HCT116 (cell line): ENCODE results near the gene ZNF575. TPM values are rescaled to one million over a fixed set of nuclear protein-coding genes. Genes with fewer than 3 reads are reported as not detected.
"Not testable (repeated sequence)": the region's sequence is repeated elsewhere in the genome, so short reads cannot be mapped to it uniquely, and the experiment has no call there.

Experiments
- ATAC-seq: fragments of 200-7000 bp; cut with Tn5 transposase; 2 replicates; pipeline ENCODE4 v1.9.1; 2020; ENCODE audit warnings: mild to moderate bottlenecking, moderate library complexity
- BruUV-seq: library from RNA; stranded (reverse); fragments of 400-500 nt; replicated peaks from 2 replicates; lab custom pipeline; 2021; lab: Mats Ljungman, UMichigan
- CTCF ChIA-PET: fragments of 300-600 bp; sonication (Branson Sonifier 250); formaldehyde crosslinking; loops from one replicate; lab custom pipeline; 2021; ENCODE audit warnings: antibody characterized with exemption; lab: Charles Lee
- POLR2A ChIA-PET: fragments of 300-600, 350-600 bp; sonication (Branson Sonifier 250); formaldehyde crosslinking; loops from one replicate; lab custom pipeline; 2021; ENCODE audit warnings: antibody characterized with exemption; lab: Charles Lee
- RAD21 ChIA-PET, 2 experiments: fragments of 300-600 bp; sonication (Branson Sonifier 250); formaldehyde crosslinking; loops; one replicate each; lab custom pipeline; 2023; ENCODE audit warnings: low total read pairs in 2 of 2; ENCODE audit not compliant: uncharacterized antibody in 2 of 2, unreplicated experiment in 2 of 2, low non-redundant PET in 1 of 2; lab: Charles Lee
- DNase-seq: peaks from one replicate; pipeline ENCODE4 v3.0.0-alpha.2; 2010; ENCODE audit warnings: low read depth, low spot score
- H2AFZ ChIP-seq: fragments of 200-600 bp; shearing (Covaris generic), sonication (generic); 2 replicates; pipeline ENCODE4 v1.6.1; 2017; ENCODE audit warnings: low read depth, mixed run types, mixed read lengths, antibody characterized with exemption, low read length; ENCODE audit not compliant: poor library complexity, severe bottlenecking
- H3K27ac ChIP-seq: 2 replicates; pipeline ENCODE4 v1.5.1; 2012; ENCODE audit warnings: low read depth, low read length
- H3K27me3 ChIP-seq: fragments of 200-600 bp; sonication (generic); 2 replicates; pipeline ENCODE4 v1.6.1; 2016; ENCODE audit warnings: mixed run types, low read length, mixed read lengths; ENCODE audit not compliant: insufficient read depth
- H3K36me3 ChIP-seq, 2 experiments: fragments of 200-500 bp in 1 of 2; fragments of 200-600 bp in 1 of 2; sonication (Bioruptor generic) in 1 of 2; sonication (generic) in 1 of 2; 2 replicates each; pipeline versions ENCODE4 v1.5.1 to v1.6.1; 2014 to 2016; ENCODE audit warnings: low read length in 2 of 2, inconsistent platforms in 1 of 2, mixed read lengths in 1 of 2, mixed run types in 1 of 2; ENCODE audit not compliant: insufficient read depth in 2 of 2, control insufficient read depth in 1 of 2
- H3K4me1 ChIP-seq, 2 experiments: fragments of 200-600 bp in 1 of 2; sonication (generic) in 1 of 2; 2 replicates each; pipeline versions ENCODE4 v1.5.1 to v1.6.1; 2012 to 2017; ENCODE audit warnings: low read length in 2 of 2, inconsistent platforms in 1 of 2, mild to moderate bottlenecking in 1 of 2, mixed read lengths in 1 of 2, mixed run types in 1 of 2, moderate library complexity in 1 of 2; ENCODE audit not compliant: insufficient read depth in 2 of 2, control insufficient read depth in 1 of 2
- H3K4me2 ChIP-seq: fragments of 200-600 bp; sonication (generic); 2 replicates; pipeline ENCODE4 v1.6.1; 2017; ENCODE audit warnings: mixed run types, low read length, mixed read lengths
- H3K4me3 ChIP-seq, 2 experiments: fragments of 200-600 bp in 1 of 2; sonication (generic) in 1 of 2; replicated peaks in 1 of 2; 2 replicates each; pipeline ENCODE4 v1.5.1; 2011 to 2016; ENCODE audit warnings: low read length in 2 of 2, control low read depth in 1 of 2, low read depth in 1 of 2, mild to moderate bottlenecking in 1 of 2, mixed read lengths in 1 of 2, mixed run types in 1 of 2
- H3K79me2 ChIP-seq: fragments of 200-600 bp; sonication (generic); 2 replicates; pipeline ENCODE4 v1.6.1; 2017; ENCODE audit warnings: mild to moderate bottlenecking, mixed run types, low read length, moderate library complexity, mixed read lengths; ENCODE audit not compliant: insufficient read depth
- H3K9ac ChIP-seq: fragments of 200-600 bp; sonication (generic); 2 replicates; pipeline ENCODE4 v1.6.1; 2016; ENCODE audit warnings: low read length, mixed read lengths
- H3K9me2 ChIP-seq: fragments of 200-600 bp; sonication (generic), shearing (Covaris generic); 2 replicates; pipeline ENCODE4 v1.6.1; 2017; ENCODE audit warnings: mixed run types, mild to moderate bottlenecking, moderate library complexity; ENCODE audit not compliant: insufficient read depth
- H3K9me3 ChIP-seq, 2 experiments: fragments of 200-500 bp in 1 of 2; fragments of 200-600 bp in 1 of 2; sonication (Bioruptor generic) in 1 of 2; sonication (generic) in 1 of 2; 2 replicates each; pipeline ENCODE4 v1.6.1; 2014 to 2017; ENCODE audit warnings: low read length in 2 of 2, mixed read lengths in 2 of 2, inconsistent platforms in 1 of 2, low read depth in 1 of 2, mild to moderate bottlenecking in 1 of 2, mixed run types in 1 of 2, moderate library complexity in 1 of 2; ENCODE audit not compliant: control insufficient read depth in 1 of 2, insufficient read depth in 1 of 2
- H4K20me1 ChIP-seq: fragments of 200-600 bp; sonication (generic), shearing (Covaris generic); 2 replicates; pipeline ENCODE4 v1.6.1; 2017; ENCODE audit warnings: mixed run types, mild to moderate bottlenecking, moderate library complexity; ENCODE audit not compliant: insufficient read depth
- EGR1 ChIP-seq: IDR thresholded peaks from 2 replicates; pipeline ENCODE4 v1.6.1; 2012; ENCODE audit warnings: low read depth
- ELF1 ChIP-seq: IDR thresholded peaks from 2 replicates; pipeline ENCODE4 v1.6.1; 2012; ENCODE audit warnings: low read depth, borderline replicate concordance
- POLR2A ChIP-seq: IDR thresholded peaks from 2 replicates; pipeline ENCODE4 v1.7.0; 2011; ENCODE audit warnings: borderline replicate concordance; ENCODE audit not compliant: insufficient read depth, insufficient read length; ENCODE audit errors: extremely low read depth
- RAD21 ChIP-seq: IDR thresholded peaks from 2 replicates; pipeline ENCODE4 v1.6.1; 2012; ENCODE audit warnings: low read depth, mild to moderate bottlenecking
- REST ChIP-seq: IDR thresholded peaks from 2 replicates; pipeline ENCODE4 v1.6.1; 2012; ENCODE audit warnings: low read depth
- SRF ChIP-seq: IDR thresholded peaks from 2 replicates; pipeline ENCODE4 v1.6.1; 2012; ENCODE audit warnings: low read depth
- intact Hi-C: fragments of 100-400 bp; cut with micrococcal nuclease; formaldehyde crosslinking; loops from 2 replicates; pipeline ENCODE4 v1.10.0; 2022
- total RNA-seq: library from RNA; stranded (reverse); gene quantifications from one replicate; pipeline ENCODE4 v1.2.1, GENCODE V29; 2021; ENCODE audit not compliant: unreplicated experiment
- TF ChIP-seq, protein P1 (sequence below): IDR thresholded peaks from 2 replicates; pipeline ENCODE4 v1.6.1; 2012
- TF ChIP-seq, protein P2 (sequence below): IDR thresholded peaks from 2 replicates; pipeline ENCODE4 v1.6.1; 2012
- TF ChIP-seq, protein P3 (sequence below), 3 experiments: fragments of 200-600 bp in 1 of 3; sonication (generic) in 1 of 3; IDR thresholded peaks in 2 of 3; conservative IDR thresholded peaks in 1 of 3; 2 replicates each; pipeline ENCODE4 v1.5.1; 2012 to 2017; ENCODE audit warnings: low read depth in 2 of 3, low read length in 2 of 3, antibody characterized with exemption in 1 of 3, borderline replicate concordance in 1 of 3, control low read depth in 1 of 3, mild to moderate bottlenecking in 1 of 3, mixed read lengths in 1 of 3, mixed run types in 1 of 3, moderate library complexity in 1 of 3; ENCODE audit not compliant: insufficient read depth in 1 of 3

ZNF575 gene
- total RNA-seq, 1 experiment from 2014 or later = 1.9 TPM

GRCh38 chr19:43511324-43511723 lies 21.7 kb upstream of the ZNF575 start:
- Histone ChIP-seq H3K9me2 (no peaks in the 10 kb centered on the region), H3K79me2 (no peaks in the 10 kb centered on the region), H3K4me3 (no peak overlapping the region), H3K36me3 (peaks cover 4 to 9% of the 10 kb centered on the region in 2 experiments; a peak in 3 of 4 replicates), H3K4me2 (no peak overlapping the region), H3K9ac (no peak overlapping the region), H2AFZ (no peak overlapping the region), H3K9me3 (no peaks in the 10 kb centered on the region), H3K27ac (no peak overlapping the region), H3K4me1 (no peaks in the 10 kb centered on the region), H3K27me3 (no peaks in the 10 kb centered on the region), H4K20me1 (no peaks in the 10 kb centered on the region)
- CTCF ChIA-PET = interaction anchor here (2.3 kb wide), 1 partner anchor 64 kb away, joined by 6 read pairs; no protein-coding TSS in a partner anchor
- no peak for TF ChIP-seq ELF1
- TF ChIP-seq POLR2A = no peak
- TF ChIP-seq, protein P1, sequence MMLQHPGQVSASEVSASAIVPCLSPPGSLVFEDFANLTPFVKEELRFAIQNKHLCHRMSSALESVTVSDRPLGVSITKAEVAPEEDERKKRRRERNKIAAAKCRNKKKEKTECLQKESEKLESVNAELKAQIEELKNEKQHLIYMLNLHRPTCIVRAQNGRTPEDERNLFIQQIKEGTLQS = no peak
- TF ChIP-seq SRF = no peak
- no peak for TF ChIP-seq RAD21
- TF ChIP-seq, protein P2, sequence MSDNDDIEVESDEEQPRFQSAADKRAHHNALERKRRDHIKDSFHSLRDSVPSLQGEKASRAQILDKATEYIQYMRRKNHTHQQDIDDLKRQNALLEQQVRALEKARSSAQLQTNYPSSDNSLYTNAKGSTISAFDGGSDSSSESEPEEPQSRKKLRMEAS = no peak
- no peak for TF ChIP-seq EGR1
- TF ChIP-seq REST = no peak
- TF ChIP-seq, protein P3, sequence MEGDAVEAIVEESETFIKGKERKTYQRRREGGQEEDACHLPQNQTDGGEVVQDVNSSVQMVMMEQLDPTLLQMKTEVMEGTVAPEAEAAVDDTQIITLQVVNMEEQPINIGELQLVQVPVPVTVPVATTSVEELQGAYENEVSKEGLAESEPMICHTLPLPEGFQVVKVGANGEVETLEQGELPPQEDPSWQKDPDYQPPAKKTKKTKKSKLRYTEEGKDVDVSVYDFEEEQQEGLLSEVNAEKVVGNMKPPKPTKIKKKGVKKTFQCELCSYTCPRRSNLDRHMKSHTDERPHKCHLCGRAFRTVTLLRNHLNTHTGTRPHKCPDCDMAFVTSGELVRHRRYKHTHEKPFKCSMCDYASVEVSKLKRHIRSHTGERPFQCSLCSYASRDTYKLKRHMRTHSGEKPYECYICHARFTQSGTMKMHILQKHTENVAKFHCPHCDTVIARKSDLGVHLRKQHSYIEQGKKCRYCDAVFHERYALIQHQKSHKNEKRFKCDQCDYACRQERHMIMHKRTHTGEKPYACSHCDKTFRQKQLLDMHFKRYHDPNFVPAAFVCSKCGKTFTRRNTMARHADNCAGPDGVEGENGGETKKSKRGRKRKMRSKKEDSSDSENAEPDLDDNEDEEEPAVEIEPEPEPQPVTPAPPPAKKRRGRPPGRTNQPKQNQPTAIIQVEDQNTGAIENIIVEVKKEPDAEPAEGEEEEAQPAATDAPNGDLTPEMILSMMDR (IDR thresholded peaks at IDR 0.05 in 2 of 3, conservative IDR thresholded peaks at IDR 0.05 in 1 of 3; ENCODE audit: borderline replicate concordance in 1 of 3, insufficient read depth in 1 of 3, low read depth in 2 of 3, low read length in 2 of 3) = no peak
- DNase-seq = no peak
- POLR2A ChIA-PET = no interaction called here
- no peak for ATAC-seq
- BruUV-seq = no TSS peak
- intact Hi-C loops = no loop called here
- RAD21 ChIA-PET = no interaction called here

GRCh38 chr19:43512399-43512798 lies 20.6 kb upstream of the ZNF575 start:
- POLR2A ChIA-PET, H3K4me2 ChIP-seq, H3K9me3 ChIP-seq, H3K36me3 ChIP-seq, H3K9me2 ChIP-seq, H3K9ac ChIP-seq, H3K27ac ChIP-seq, intact Hi-C loops, H3K4me1 ChIP-seq, H3K4me3 ChIP-seq, H4K20me1 ChIP-seq, H3K79me2 ChIP-seq, H2AFZ ChIP-seq, DNase-seq, H3K27me3 ChIP-seq, ATAC-seq, BruUV-seq, RAD21 ChIA-PET: not testable (repeated sequence)
- CTCF ChIA-PET = interaction anchor here (1.1 kb wide), 1 partner anchor 65 kb away, joined by 5 read pairs; no protein-coding TSS in a partner anchor
